ENCODE measurements around the gene TUBB4B.
"Not testable (repeated sequence)": the region's sequence is repeated elsewhere in the genome, so short reads cannot be mapped to it uniquely, and the experiment has no call there.

TUBB4B gene

DNA sequence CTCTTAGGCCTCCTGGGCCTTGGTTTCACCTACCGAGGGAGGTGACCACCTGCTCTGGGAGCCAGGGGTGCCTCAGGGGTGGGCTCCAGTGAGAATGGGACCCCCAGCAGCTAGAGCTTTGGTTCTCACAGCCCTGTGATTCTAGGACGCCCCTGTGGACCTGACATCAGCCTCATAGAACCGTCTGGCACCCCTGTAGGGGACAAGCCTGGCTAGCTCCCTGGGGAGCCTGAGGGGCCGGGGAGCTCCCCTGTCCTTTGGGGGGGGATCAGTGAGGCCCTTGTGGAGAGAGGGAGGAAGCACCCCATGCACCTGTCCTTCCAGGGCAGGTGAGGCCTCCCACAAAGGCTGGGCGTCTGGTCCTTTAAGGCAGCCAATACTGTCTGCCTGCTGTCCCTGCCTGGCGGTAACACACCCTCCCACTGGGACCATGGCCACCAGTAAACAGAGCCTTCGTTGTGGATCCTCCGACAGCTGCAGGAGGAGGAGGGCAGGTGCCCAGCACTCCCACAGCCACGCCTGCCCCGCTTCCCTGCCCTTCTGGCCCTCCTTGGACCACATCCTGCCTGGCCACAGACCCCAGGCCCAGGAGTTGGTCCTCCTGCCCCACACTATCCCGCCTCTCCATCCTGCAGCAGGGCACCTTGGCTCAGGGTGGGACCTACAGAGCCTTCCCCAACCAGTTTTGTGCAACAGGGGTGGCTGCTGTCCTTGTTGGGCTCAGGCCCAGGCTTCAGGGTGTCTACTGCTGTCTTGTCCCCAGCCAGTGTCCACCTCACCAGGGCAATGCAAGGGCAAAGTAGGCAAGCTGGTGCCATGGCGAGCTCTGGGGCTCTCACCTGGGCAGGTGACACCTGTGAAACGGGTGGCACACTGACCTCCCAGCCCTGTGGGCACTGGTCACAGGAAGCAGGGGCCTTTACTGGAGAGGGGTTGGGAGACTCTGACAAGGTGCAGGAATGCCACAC lies 3.0 kb upstream of the TUBB4B start:
- DNase-seq = no peak

DNA sequence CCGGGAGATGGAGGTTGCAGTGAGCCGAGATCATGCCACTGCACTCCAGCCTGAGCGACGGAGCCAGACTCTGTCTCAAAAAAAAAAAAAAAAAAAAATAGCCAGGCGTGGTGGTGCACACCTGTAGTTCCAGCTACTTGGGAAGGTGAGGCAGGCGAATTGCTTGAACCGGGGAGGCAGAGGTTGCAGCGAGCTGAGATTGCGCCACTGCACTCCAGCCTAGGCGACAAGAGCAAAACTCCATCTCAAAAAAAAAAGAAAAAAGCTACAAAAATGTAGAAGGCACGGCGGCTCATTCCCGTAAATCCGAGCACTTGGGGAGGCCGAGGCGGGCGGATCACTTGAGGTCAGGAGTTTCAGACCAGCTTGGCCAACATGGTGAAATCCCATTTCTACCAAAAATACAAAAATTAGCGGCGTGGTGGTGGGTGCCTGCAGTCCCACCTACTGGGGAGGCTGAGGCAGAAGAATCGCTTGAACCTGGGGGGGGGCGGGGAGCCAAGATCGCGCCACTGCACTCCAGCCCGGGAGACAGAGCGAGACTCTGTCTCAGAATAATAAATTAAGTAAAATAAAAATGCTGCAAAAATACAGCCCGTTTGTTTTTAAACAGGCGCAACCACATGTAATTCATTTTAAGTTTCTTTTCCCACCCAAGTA lies 1.4 kb upstream of the TUBB4B start:
- not testable (repeated sequence) for DNase-seq

DNA sequence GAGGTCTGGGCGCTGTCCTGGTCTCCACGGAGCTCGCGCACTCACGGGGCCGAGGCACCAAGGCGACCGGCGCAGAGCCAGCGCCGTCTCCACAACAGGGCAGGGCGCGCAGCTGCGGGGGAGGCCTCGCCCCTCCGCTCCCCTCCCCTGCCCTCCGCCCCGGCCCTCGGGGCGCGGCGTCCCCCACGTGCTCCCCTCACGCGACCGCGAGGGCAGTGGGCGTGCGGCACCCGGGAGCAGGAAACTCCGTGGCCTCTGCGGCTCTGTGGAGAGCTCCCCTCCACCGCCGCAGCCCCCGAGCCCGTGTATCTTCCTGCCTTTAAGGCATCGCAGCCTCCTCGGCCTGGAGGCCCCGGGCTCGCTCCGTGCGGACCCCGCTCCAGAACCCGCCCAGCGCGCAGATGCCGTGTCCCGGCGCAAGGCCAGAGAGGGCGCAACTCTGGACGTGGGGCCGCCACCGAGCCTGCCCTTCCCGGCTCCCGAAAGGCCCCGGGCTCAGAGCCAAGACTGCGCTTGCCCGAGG lies 708 bp upstream of the TUBB4B start:
- DNase-seq = peak; percentile 76

DNA sequence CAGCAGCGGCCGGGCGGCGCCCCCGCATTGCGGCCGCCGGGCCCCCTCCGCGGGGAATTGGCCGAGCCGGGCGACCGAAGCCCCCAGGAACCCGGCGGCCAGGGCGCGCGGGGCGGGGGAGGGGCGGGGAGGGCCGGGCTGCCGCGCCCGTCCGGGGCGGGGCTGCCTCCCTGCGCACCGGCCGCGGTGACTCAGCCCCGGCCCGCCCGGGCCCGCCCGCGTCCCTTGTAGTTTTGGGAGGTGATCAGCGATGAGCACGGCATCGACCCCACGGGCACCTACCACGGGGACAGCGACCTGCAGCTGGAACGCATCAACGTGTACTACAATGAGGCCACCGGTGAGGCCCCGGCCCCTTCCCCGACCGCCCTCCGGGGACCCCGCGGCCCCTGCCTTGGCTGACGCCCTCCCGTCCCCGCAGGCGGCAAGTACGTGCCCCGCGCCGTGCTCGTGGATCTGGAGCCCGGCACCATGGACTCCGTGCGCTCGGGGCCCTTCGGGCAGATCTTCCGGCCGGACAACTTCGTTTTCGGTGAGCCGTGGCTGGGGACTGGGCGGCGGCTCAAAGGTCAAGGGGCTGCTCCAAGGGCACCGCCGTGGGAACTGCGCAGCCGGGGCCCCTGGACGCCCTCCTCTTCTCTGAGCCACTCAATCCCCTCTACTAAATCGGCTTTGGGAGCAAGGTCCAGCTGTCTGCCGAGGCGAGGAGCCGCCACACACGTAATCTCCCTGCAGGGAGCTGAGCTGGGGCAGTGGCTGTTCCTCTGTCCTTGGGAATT lies 592 bp downstream of the TUBB4B start:
- DNase-seq = peak; percentile 66

DNA sequence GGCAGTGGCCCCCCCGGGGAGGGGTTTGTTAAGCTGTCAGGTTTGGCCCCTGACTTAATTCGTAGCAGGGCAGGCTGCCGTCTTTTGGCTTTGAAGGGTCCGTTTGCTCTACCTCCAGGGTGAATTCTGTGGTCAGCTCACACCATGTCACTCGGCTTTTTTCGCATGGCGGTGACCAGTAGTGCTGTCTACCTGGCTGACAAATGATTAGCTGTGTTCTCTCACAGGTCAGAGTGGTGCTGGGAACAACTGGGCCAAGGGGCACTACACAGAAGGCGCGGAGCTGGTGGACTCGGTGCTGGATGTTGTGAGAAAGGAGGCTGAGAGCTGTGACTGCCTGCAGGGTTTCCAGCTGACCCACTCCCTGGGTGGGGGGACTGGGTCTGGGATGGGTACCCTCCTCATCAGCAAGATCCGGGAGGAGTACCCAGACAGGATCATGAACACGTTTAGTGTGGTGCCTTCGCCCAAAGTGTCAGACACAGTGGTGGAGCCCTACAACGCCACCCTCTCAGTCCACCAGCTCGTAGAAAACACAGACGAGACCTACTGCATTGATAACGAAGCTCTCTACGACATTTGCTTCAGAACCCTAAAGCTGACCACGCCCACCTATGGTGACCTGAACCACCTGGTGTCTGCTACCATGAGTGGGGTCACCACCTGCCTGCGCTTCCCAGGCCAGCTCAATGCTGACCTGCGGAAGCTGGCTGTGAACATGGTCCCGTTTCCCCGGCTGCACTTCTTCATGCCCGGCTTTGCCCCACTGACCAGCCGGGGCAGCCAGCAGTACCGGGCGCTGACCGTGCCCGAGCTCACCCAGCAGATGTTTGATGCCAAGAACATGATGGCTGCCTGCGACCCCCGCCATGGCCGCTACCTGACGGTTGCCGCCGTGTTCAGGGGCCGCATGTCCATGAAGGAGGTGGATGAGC lies 1.4 kb downstream of the TUBB4B start:
- no peak for DNase-seq

DNA sequence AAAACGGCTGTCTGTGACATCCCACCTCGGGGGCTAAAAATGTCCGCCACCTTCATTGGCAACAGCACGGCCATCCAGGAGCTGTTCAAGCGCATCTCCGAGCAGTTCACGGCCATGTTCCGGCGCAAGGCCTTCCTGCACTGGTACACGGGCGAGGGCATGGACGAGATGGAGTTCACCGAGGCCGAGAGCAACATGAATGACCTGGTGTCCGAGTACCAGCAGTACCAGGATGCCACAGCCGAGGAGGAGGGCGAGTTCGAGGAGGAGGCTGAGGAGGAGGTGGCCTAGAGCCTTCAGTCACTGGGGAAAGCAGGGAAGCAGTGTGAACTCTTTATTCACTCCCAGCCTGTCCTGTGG lies 2.2 kb downstream of the TUBB4B start:
- not testable (repeated sequence) for DNase-seq

DNA sequence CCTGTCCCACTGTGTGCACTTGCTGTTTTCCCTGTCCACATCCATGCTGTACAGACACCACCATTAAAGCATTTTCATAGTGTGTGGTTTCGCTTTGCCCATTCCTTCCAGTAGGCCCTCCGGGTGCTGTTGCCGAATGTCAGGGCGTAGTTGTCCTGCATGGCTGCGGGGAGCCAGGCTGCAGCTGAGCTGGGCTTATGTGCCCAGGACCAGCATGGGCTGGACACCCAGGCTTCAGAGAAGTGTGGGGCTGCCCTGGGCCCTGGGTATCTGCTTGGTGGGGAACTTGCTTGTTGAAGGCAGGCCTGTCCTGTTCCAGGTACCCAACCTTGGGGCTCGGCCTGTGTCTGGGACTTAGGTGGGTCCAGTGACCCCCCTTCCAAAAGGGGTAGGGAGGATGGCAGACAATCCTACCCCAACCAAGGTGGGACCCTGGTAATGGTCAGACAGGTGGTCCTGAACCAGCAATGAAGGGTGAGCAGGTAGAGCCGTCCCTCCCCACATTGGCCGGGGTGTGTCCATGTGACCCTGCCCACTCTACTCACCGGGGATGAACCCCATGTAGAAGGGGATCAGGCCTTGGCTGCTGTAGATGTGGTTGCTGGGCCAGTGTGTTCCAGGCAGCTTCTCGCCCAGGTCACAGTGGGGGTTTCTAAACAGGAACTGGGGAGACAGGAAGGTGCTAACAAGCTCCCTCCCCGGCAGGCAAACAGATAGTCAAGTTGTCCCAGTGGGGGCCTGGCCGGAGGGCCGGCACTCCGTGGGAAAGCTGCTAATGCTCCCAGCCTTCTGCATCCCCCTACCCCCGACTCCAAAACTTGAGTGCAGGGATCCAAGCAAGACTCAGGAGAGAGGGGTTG lies 2.8 kb downstream of the TUBB4B start:
- DNase-seq = no peak

DNA sequence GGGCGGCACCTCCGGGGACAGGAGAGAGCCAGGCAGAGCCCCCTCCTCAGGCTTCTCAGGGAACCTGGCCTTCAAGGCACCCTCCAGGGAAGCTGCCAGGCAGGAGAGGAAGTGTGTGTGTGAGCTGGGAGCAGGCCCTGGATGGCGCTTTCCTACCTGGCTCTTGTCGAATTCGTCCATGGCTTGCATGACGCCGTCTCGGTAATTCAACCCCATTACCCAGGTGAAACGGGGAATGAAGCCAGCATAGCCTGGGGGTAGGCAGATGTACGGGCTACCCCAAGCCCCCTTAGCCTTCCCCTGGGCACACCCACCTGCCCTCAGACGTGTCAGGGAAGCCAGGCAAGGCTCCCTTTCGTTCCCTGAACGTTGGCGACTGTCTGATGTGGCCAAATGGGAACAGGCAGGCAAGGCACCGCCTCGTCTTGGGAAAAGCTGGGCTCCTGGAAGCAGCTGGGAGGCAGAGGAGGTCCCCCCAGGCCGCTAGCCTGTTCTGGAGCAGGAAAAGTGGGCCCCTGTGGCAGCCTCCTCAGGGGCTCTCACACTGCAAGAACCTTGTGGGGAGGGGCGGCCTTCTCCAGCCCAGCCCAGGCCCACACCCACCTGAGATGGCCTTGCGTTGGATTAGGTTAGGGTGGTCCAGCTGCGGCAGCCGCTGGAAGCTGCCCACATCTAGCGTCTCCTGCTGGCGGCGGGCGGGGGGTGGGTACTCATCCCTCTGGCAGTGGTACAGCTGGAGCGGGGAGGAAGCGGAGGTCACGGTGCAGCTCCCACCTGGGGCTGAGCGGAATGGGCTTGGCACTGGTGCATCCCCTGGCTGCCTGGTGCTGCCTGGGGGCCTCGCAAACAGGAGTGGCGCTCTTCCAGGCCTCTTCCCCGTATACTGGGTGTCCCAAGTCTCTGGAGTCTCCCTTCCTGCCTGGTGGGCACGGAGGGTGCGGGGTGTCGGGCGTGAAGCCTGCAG lies 3.7 kb downstream of the TUBB4B start:
- no peak for DNase-seq

DNA sequence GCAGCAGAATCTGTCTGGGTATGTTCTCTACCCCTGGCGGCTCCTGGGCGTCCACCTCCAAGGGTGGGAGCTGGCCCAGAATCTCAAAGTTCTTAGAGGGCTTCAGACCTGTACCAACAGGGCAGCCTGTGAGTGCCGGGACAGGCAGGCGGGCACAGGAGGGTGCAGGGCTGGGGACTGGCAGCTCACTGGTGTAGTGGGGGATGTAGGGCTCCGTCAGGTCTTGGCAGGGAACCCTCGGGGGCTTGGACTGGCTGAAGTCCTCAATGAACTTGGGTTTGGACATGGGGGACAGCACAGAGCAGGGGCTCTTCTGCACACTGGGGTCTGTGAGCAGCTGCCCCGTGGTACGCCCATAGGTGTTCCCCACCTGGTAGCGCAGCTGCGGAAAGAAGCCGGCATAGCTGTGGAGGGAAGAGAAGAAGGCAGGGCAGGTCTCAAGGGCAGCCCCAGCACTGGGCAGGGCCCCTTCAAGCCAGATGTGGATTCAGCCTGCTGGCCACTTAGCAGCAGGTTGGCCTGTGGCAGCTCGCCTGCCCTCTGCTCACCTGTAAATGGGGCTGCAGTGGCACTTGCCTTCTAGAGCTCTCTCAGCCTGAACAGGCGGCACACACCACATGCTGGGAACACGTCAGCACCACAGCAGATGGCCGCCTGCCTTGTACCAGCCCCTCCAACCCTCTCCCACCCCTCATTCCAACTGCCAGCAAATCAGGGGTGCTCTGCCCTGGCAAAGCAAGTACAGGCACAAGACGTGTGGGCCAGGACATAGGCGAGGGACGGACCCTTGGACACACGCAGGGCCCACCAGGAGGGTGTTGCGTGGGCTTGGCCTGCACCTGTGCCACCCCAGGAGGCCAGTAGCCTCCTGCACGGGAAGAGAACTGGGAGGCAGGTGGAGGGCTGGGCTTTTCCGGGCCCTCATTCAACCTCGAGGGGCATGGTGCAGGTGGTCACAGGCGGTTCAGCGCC lies 4.6 kb downstream of the TUBB4B start:
- DNase-seq = no peak

DNA sequence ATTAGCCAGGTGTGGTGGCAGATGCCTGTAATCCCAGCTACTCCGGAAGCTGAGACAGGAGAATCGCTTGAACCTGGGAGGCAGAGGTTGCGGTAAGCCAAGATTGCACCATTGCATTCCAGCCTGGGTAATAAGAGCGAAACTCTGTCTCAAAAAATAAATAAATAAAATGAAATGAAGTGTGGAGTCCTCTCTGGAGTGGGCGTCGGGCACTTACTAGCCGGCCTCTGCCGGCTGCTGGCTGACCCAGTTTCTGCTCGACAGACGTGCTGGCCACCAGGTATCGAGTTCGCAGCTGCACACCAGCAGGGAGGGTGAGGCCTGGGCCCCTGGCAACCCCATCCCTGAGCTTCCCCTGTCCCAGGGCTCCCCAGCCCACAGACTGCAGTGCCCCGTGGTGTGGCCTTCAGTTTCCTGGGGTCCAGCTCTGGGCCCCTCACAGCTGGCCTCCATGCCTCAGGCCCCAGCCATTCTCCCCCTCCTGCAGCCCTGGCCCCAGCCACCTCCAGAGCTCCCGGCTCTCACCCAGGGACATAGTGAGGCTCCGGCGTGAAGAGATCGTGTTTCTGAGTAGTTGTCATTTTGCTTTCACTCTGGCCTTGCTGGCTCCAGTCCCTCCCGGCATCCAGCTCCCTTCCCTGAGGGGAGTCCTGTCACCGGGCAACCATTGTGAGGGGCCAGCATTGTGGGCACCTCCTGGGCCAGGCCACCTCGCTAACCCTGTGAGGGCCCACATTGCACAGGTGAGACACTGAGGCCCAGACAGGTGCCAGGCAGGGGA lies 6.2 kb downstream of the TUBB4B start:
- DNase-seq = no peak

DNA sequence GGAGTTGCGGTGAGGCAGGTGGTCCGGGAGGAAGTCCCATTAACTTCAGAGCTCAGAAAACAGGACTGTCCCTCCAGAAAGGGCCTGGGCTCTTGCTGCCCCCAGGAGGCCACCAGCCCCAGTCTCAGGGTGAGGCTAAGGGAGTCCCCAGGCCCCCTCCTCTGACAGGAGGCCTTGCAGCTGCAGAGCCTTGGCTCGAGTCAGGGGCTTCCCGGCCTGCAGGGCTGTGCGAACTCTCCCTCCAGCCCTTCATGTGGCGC lies 6.8 kb downstream of the TUBB4B start:
- DNase-seq = no peak

DNA sequence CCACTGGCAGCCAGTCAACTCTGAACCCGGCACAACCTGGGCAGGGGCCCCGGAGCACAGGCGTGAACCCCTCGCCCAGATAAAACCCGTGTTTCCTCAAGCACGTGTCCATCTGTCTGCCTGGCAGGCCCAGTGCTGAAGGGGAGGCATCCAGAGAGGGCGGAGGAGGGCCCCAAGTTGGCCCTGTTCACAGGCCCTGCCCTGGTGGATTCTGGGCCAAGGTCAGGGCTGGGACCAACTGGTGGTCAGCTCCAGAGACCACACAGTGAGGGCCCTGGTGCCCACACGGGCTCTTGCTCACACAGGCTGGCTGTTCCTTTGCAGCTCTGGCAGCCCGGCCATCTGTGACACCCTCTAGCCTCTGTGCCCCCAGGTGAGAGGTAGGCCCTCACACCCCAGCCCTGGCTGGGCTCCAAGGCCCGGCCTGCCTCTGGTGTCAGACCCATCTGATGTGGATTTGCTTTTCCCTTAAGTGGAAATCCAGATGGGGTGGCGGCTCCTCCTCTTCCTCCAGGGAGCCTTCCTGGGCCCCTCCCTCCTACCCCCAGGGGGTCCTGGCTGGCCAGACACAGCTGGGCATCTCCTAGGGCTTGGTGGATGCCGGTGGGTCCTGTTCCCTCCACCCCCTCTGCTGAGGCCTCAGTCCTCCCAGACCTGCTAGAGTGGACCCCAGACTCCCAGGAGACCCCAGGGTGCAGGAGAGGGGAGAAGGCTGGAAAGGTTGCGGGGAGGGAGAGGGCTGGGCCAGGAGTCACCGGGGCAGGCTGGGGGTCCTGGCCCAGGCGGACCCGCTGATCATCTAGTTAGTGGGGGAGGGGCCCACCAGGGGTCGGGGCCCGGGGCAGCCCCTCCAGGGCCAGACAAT lies 9.5 kb downstream of the TUBB4B start:
- DNase-seq = no peak

DNA sequence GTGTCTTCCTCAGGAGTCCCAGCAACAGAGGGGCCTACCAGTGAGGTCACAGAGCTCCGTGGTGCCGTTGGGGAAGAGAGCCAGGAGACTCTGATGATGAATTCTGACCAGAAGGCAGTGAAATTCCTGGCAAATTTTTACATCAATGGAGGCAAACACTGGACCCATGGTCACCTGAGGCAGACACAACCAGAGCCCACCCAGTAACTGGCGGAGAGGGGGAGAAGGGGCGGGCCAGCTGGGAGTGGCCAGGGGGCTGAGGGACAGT lies 10.0 kb downstream of the TUBB4B start, which contains the start of gene STPG3:
Gene STPG3 (plus strand): TSS at position 93 of the 268 bp plus-strand sequence. CDS start 1 bp downstream, at position 94.
- DNase-seq = no peak

DNA sequence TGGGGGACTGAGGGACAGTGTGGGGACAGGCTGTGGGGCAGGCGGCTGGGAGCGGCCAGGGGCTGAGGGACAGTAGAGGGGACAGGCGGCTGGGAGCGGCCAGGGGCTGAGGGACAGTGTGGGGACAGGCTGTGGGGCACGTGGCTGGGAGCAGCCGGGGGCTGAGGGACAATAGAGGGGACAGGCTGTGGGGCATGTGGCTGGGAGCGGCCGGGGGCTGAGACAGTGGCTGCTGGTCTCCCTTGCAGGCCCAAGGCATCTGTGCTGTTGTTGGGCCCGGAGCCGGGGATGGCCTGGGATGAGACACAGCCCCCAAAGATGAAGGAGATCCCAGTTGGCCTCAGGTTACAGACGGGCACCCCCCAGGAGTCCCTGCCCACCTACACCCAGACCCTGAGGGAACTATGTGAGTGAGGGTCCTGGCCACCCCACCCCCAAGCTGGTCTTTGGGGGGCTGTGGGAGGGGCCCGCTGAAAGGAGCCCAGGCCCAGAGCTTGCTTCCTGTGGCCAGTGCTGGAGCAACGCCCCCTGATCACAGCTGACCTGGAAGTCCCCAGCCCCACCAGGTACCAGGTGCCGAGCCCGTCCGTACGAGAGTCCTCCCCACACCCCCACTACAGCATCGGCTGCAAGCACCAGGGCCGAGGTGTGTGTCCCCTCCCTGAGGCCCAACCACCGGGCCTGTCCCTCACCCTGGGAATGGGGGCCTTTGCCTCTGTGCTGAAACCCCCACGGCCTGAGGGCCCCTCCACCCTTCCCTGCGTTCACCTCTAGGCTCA lies 10.6 kb downstream of the TUBB4B start:
- no peak for DNase-seq

DNA sequence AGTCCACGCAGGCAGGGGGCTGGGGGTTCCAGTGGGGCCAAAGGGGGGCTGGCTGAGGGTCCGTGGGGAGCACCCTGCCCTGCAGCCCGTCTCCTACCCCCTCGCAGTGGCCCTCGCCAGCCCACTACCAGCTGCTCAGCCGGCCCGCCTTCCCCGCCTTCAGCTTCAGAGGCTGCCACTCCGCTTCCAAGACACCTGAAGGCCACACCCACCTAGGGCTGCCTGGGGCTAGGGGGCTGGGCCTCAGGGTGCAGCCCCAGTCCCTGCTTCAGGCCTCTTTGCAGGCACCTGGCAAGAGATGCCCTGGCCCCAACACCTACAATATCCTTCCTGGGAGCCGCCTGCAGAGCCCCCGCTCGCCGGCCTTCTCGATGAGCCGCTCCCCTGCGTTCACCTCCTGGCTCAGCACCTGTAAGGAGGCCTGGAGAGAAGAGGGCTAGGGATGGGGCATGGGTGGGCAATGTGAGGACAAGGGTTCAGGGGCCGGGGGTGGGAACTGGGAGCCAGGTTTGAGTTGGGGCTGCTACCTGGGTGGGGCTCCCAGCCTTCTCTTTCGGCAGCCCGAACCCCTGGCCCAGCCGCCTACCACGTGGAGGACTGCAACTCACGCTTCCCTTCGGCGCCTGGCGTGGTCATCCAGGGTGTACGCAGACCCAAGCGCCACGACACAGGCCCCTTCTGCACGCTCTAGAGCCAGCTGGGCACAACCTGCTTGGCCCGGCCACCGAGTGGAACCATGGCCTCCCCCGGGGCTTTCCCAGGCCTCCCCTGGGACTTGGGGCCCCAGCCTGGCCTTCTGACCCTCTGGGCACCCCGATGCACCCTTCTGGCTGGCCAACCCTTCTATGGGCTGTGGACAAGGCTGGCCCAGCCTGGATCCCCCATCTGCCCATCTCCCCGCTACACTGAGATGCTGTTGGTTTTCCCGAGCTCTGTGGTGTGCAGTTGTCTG lies 11.7 kb downstream of the TUBB4B start:
- DNase-seq = no peak
